HEK293 (cell line): ENCODE measurements around the gene PTBP2.
"Not testable (repeated sequence)": the region's sequence is repeated elsewhere in the genome, so short reads cannot be mapped to it uniquely, and the experiment has no call there.

ENCODE experiments used
- CTCF ChIA-PET: fragments of 350-600 bp; formaldehyde crosslinking; extraction: SDS; loops from one replicate; lab custom pipeline; 2021; ENCODE audit warnings: antibody characterized with exemption; lab: Yijun Ruan, JAX
- POLR2A ChIA-PET: fragments of 300-600 bp; formaldehyde crosslinking; extraction: SDS; loops from one replicate; lab custom pipeline; 2020; ENCODE audit warnings: antibody characterized with exemption, inconsistent platforms; lab: Yijun Ruan, JAX
- H3K27ac ChIP-seq: fragments of 200-500 bp; sonication (Bioruptor generic); 2 replicates; pipeline ENCODE4 v1.5.1; 2014; ENCODE audit warnings: low read depth, low read length, control low read depth, inconsistent platforms; ENCODE audit errors: extremely low read depth
- H3K36me3 ChIP-seq, 2 experiments: fragments of 200-500 bp in 1 of 2; sonication (Bioruptor generic) in 1 of 2; 1 replicate in 1 of 2; 2 replicates in 1 of 2; pipeline ENCODE4 v1.5.1; 2014 to 2017; ENCODE audit warnings: inconsistent platforms in 2 of 2, low read length in 2 of 2; ENCODE audit not compliant: control insufficient read depth in 2 of 2, insufficient read depth in 1 of 2
- H3K4me1 ChIP-seq: fragments of 200-500 bp; sonication (Bioruptor generic); 2 replicates; pipeline ENCODE4 v1.5.1; 2014; ENCODE audit warnings: mild to moderate bottlenecking, low read length, inconsistent platforms; ENCODE audit not compliant: control insufficient read depth, insufficient read depth
- H3K4me3 ChIP-seq: 2 replicates; pipeline ENCODE4 v1.5.1; 2011; ENCODE audit warnings: low read depth, mild to moderate bottlenecking, control low read depth, low read length, moderate library complexity
- H3K9me3 ChIP-seq: fragments of 200-500 bp; sonication (Bioruptor generic); 2 replicates; pipeline ENCODE4 v1.5.1; 2014; ENCODE audit warnings: low read depth, low read length, inconsistent platforms; ENCODE audit not compliant: control insufficient read depth, insufficient read depth
- FEZF1 ChIP-seq: fragments of 450-650 bp; formaldehyde crosslinking; IDR thresholded peaks from 2 replicates; pipeline ENCODE4 v1.5.1; 2016; ENCODE audit warnings: missing biosample characterization, missing genetic modification characterization
- HIC1 ChIP-seq: fragments of 450-650 bp; formaldehyde crosslinking; IDR thresholded peaks from 2 replicates; pipeline ENCODE4 v1.5.1; 2016; ENCODE audit warnings: missing biosample characterization, missing genetic modification characterization
- HOXC10 ChIP-seq: sonication (generic); formaldehyde crosslinking; IDR thresholded peaks from 2 replicates; pipeline ENCODE4 v1.8.1; 2023; ENCODE audit warnings: mild to moderate bottlenecking, missing genetic modification reagents
- KLF9 ChIP-seq: fragments of 450-650 bp; formaldehyde crosslinking; IDR thresholded peaks from 2 replicates; pipeline ENCODE4 v1.5.1; 2016; ENCODE audit warnings: missing biosample characterization, missing genetic modification characterization, low read depth
- MYNN ChIP-seq: fragments of 450-650 bp; formaldehyde crosslinking; IDR thresholded peaks from 2 replicates; pipeline ENCODE4 v1.5.1; 2016; ENCODE audit warnings: missing biosample characterization, missing genetic modification characterization, borderline replicate concordance
- PRDM10 ChIP-seq: fragments of 450-650 bp; formaldehyde crosslinking; IDR thresholded peaks from 2 replicates; pipeline ENCODE4 v1.5.1; 2016; ENCODE audit warnings: missing biosample characterization, missing genetic modification characterization
- SCRT1 ChIP-seq: fragments of 450-650 bp; formaldehyde crosslinking; IDR thresholded peaks from 2 replicates; pipeline ENCODE4 v1.5.1; 2016; ENCODE audit warnings: missing biosample characterization, missing genetic modification characterization, borderline replicate concordance
- TCF7L2 ChIP-seq: IDR thresholded peaks from 2 replicates; pipeline ENCODE4 v1.6.1; 2011; ENCODE audit warnings: low read depth, mild to moderate bottlenecking, inconsistent platforms, low read length, moderate library complexity, borderline replicate concordance
- ZFHX2 ChIP-seq: fragments of 450-650 bp; formaldehyde crosslinking; conservative IDR thresholded peaks from 2 replicates; pipeline ENCODE4 v1.5.1; 2016; ENCODE audit warnings: missing biosample characterization, missing genetic modification characterization
- ZFP3 ChIP-seq: fragments of 450-650 bp; formaldehyde crosslinking; IDR thresholded peaks from 2 replicates; pipeline ENCODE4 v1.5.1; 2016; ENCODE audit warnings: low read depth, missing biosample characterization, missing genetic modification characterization
- ZNF175 ChIP-seq: fragments of 450-650 bp; formaldehyde crosslinking; IDR thresholded peaks from 2 replicates; pipeline ENCODE4 v1.5.1; 2016; ENCODE audit warnings: missing biosample characterization, missing genetic modification characterization
- ZNF211 ChIP-seq: fragments of 450-650 bp; formaldehyde crosslinking; IDR thresholded peaks from 2 replicates; pipeline ENCODE4 v1.5.1; 2016; ENCODE audit warnings: low read depth, missing biosample characterization, missing genetic modification characterization
- ZNF398 ChIP-seq: fragments of 450-650 bp; formaldehyde crosslinking; IDR thresholded peaks from 2 replicates; pipeline ENCODE4 v1.5.1; 2017; ENCODE audit warnings: missing biosample characterization, missing genetic modification characterization
- ZNF558 ChIP-seq: fragments of 450-650 bp; formaldehyde crosslinking; IDR thresholded peaks from 2 replicates; pipeline ENCODE4 v1.5.1; 2016; ENCODE audit warnings: missing biosample characterization, missing genetic modification characterization
- ZNF561 ChIP-seq: fragments of 450-650 bp; IDR thresholded peaks from 2 replicates; pipeline ENCODE4 v1.5.1; 2018; ENCODE audit warnings: missing biosample characterization, missing genetic modification characterization, borderline replicate concordance
- ZNF621 ChIP-seq: fragments of 450-650 bp; formaldehyde crosslinking; IDR thresholded peaks from 2 replicates; pipeline ENCODE4 v1.5.1; 2017; ENCODE audit warnings: missing biosample characterization, missing genetic modification characterization
- ZNF704 ChIP-seq: fragments of 450-650 bp; formaldehyde crosslinking; IDR thresholded peaks from 2 replicates; pipeline ENCODE4 v1.5.1; 2016; ENCODE audit warnings: missing biosample characterization, missing genetic modification characterization

Gene PTBP2

GRCh38 chr1:96752394-96752793 lies 30.8 kb downstream of the PTBP2 start:
- no peak for TF ChIP-seq ZNF398
- TF ChIP-seq ZNF561: no peak
- TF ChIP-seq HIC1 (tag by site-specific recombination): no peak
- TF ChIP-seq TCF7L2: no peak
- no peak for TF ChIP-seq ZFHX2
- no peak for TF ChIP-seq ZNF211 (tag by site-specific recombination)
- TF ChIP-seq FEZF1 (tag by site-specific recombination): no peak
- no peak for TF ChIP-seq ZNF704 (tag by site-specific recombination)
- no peak for TF ChIP-seq SCRT1 (tag by site-specific recombination)
- no peak for TF ChIP-seq ZNF621
- TF ChIP-seq, all 188 proteins: peak for 0
- Histone ChIP-seq H3K9me3 (no peaks in the 10 kb centered on the region), H3K4me3 (no peak overlapping the region), H3K4me1 (peaks cover 2% of the 10 kb centered on the region; the same call in 1 of the 2 replicates), H3K36me3 (peaks cover 29 to 62% of the 10 kb centered on the region in 2 experiments), H3K27ac (no peak overlapping the region)
- POLR2A ChIA-PET: no interaction called here
- CTCF ChIA-PET: interaction anchor here (0.9 kb wide), 1 partner anchor 8 kb away, joined by 3 read pairs; no protein-coding TSS in a partner anchor

- TF ChIP-seq SCRT1 (tag by site-specific recombination) (no peak), KLF9 (tag by site-specific recombination) (no peak), MYNN (tag by site-specific recombination) (no peak), ZNF211 (tag by site-specific recombination) (no peak), ZNF558 (no peak), ZFP3 (tag by site-specific recombination) (no peak), HOXC10 (CRISPR knock-in tag) (no peak), PRDM10 (no peak), ZNF175 (no peak)
- Histone ChIP-seq H3K9me3 (no peaks in the 10 kb centered on the region), H3K36me3 (peaks cover 29 to 68% of the 10 kb centered on the region in 2 experiments), H3K27ac (no peak overlapping the region), H3K4me3 (no peak overlapping the region), H3K4me1 (no peaks in the 10 kb centered on the region)
- POLR2A ChIA-PET: no interaction called here
- CTCF ChIA-PET: no interaction called here
Observed at GRCh38 chr1:96756789-96757188, 35.2 kb downstream of the PTBP2 start.

- H3K4me3 ChIP-seq, H3K9me3 ChIP-seq, H3K27ac ChIP-seq, POLR2A ChIA-PET, H3K4me1 ChIP-seq, CTCF ChIA-PET: not testable (repeated sequence)
- peaks cover 0 to 15% of the 10 kb centered on the region in 2 experiments; a peak in 2 of 3 replicates for H3K36me3 ChIP-seq
Observed at GRCh38 chr1:96762586-96762985, 41.0 kb downstream of the PTBP2 start.
